Measurements from ENCODE around the gene TRIP11.

Gene TRIP11

DNA sequence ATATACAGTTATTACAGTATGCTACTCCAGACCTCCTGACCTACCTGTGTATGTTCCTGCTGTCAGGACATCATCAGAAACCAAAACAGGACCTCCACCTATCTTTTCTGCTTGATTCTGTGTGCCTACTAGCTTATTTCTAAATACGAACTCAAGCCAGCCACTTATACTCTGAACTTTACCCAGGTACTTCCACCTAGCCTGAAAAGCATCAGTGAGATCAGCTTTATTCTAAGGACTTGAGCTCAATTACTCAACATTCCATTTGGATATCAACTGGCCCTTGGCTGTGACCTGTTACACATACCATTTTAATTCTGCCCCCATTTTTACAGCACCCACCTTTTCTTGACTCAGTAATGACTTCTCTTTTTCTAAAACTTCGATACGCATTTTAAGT is 29.2 kb downstream of the TRIP11 start:
- no peak for DNase-seq (ENCODE audit: low read depth)

- no peak for DNase-seq (ENCODE audit: low read depth)
These were observed 30.3 kb downstream of the TRIP11 start for GRCh38 chr14:92009604-92010003.

DNA sequence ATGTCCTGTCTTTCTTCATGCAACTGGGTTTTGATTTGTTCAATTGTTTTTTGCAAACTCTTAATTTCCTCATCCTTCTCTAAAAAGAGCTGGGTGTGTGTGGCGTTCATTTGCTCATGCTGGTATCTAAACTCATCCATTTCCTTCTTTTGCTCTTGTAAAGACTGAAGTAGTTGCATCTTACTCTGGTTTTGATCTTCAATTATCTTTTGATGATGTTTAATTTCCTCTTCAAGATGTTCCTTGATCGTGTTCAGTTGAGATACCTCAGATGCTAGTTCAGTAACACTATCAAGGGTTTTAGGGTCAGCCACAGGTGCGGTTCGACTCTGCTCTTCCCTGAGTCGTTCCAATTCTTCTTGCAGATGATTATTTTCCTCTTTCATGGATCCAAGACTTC is 34.8 kb downstream of the TRIP11 start:
- no peak for DNase-seq (ENCODE audit: low read depth)

- DNase-seq (ENCODE audit: low read depth) = no peak
These were observed 35.8 kb downstream of the TRIP11 start for GRCh38 chr14:92004062-92004461.

DNA sequence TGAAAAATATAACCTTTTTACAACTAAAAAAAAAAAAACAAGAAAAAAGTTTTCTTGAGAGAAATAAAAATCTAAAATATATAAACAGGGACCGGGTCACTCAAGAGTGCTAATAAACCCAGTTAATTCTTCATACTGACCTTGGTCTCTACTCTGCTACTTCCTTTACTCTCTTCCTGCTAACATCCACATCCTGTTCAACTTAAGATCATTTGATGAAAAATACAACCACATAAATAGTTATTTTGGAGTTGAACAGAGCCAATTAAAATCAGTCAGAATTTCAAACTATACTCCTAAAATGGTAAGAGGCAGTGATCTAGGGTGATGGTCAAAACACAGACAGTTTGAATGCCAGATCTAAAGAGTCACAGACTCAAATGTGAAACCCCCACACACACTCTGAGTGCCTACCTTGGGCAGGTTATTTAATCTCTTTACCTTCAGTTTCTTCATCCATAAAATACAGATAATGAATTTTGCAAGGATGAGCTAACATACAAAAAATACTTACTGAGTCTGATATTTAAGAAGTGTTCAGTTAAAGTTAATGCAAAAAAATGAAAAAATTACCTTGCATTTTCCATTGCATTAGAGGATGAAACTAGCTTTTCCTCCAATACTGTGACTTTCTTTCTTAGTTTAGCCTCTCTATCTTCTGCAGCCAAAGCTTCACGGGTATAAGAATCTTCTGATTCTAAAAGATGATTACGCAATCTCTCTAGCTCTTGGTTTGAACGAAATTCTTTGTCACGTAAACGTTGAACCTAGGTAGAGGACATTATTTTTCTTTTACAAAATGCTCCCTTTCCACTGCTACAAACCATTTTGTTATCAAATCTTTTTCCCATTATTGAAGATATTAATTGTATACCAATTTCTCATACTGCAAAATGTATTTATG is 40.9 kb downstream of the TRIP11 start:
- no peak for DNase-seq (ENCODE audit: low read depth)

DNA sequence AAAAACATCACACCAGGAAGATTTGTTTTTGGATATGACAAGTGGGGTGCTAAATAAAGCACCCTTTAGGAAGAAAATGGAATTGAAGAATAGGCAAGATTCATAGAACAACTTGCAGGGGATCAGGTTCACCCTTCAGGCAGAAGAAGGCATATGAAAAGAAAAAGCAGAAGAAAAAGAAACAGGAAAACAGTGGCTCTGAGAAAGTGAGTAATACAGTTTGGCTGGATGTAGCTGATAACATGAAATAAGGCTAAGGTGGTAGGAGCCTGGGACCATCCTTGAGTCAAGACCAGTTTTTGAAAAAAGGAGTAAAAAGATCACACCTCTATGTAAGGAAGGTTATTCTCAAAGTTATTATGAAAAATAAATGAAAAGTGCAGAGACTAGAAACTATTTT is 42.4 kb downstream of the TRIP11 start:
- DNase-seq (ENCODE audit: low read depth) = no peak

- DNase-seq (ENCODE audit: low read depth) = peak; percentile 83
These were observed 42.9 kb downstream of the TRIP11 start for GRCh38 chr14:91996948-91997371.

GRCh38 chr14:91987192-91987591 is 52.7 kb downstream of the TRIP11 start:
- no peak for DNase-seq (ENCODE audit: low read depth)

GRCh38 chr14:91985521-91986255 is 54.2 kb downstream of the TRIP11 start:
- DNase-seq (ENCODE audit: low read depth) = no peak

- no peak for DNase-seq (ENCODE audit: low read depth)
These were observed 54.9 kb downstream of the TRIP11 start for GRCh38 chr14:91985008-91985407.

- DNase-seq (ENCODE audit: low read depth) = no peak
These were observed 56.3 kb downstream of the TRIP11 start for GRCh38 chr14:91983588-91983987.

GRCh38 chr14:91980157-91980556 is 59.7 kb downstream of the TRIP11 start:
- DNase-seq (ENCODE audit: low read depth) = peak; percentile 78

DNA sequence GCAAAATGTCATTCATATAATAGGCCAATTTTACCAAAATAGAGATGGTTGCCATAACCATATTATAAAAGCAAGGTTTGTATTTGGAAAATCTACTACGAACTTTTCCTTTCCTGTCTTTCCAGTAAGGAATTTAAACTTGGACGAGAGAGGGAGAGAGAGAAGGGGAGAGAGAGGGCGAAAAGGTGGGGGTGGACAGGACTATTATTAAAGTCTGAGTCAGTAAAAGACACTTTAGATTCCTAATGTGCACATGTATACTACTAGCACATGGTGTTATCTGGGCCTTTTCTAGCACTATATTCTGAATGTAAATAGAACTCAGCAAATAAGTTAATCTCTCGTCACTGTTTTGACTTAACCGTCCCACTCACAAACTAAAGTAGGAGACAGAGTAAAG is 62.0 kb downstream of the TRIP11 start:
- DNase-seq (ENCODE audit: low read depth) = no peak

- DNase-seq (ENCODE audit: low read depth) = no peak
These were observed 64.1 kb downstream of the TRIP11 start for GRCh38 chr14:91975763-91976162.

DNA sequence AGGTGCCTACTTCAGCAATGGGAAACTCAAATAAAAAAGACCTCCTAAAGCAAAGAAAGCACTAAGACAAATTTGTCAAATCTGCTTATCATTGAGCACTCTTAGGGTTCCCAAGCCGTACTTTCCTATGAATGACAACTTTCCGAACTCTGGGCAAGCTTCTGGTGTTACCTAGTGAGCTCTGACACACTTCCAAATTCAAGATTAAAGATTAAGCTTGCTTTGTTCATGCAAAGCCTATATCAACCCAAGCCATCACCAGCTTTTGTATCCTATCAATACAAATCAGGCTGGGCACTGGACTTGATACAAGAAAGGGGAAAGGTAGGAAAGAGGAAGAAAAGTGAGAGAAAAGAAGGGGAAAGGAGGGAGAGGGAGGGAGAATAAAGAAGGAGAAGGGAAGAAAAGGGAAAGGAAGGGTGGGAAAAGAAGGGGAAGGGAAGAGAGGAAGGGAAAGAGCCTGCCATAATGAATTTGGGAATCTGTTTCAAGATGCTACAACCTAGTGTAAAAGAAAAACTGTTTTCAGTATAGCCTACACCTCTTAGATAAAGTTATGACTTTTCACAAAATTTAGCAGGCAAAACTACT is 68.6 kb downstream of the TRIP11 start:
- no peak for DNase-seq (ENCODE audit: low read depth)

DNA sequence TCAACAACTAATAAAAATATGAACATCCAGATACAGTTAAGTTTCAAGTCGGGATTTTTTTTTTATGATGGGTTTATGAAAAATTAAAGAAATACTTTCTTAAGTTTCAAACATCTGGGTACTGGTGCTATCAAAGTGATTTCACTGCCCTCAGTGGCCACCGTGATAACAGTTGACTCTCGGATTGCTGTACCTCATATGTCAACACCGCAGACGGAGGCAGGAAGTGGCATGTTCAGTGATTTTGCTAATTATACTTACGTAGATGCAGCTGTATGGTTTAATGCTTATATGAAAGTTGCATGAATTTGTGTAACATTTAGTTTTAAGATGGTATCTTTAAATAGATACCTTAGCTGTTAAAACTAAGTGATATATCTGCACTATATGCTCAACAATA is 71.6 kb downstream of the TRIP11 start:
- no peak for DNase-seq (ENCODE audit: low read depth)

- DNase-seq (ENCODE audit: low read depth) = no peak
These were observed 75.1 kb downstream of the TRIP11 start for GRCh38 chr14:91964724-91965123.

DNA sequence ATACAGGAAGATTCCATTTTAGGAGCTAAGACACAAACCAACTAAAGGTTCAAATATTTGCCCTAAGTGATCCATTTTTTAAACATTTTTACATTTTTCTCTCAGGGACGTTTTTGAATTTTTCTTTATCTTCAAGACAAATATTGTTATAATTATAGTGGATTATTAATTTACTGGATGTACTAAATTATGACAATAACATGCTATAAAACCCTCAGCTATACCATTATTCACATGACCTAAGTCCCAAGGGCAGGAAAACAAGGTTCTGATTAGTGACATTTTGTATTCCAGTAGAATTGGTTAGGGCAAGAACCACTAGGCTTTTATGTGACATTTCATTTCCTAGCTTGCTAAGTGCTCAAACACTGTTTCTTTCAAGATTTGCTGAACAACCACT is 75.8 kb downstream of the TRIP11 start:
- DNase-seq (ENCODE audit: low read depth) = no peak

DNA sequence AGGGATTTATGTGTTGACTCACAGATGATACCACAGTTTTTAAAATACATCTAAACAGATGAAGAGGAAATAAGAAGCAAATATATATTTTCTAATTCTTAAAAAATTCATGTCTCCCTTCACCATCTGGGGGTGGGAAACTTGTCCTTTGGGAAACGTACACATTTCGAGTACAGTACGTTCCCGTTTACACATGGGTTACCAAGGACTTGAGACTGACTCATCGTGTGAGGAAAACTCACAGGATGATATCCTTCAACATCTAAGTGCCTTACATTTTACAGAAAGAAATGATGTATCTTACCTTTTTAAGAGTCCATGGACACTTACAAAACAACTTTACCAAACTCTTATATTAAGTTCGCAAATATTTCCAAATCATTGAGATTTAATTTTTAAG is 76.4 kb downstream of the TRIP11 start:
- DNase-seq (ENCODE audit: low read depth) = no peak

DNA sequence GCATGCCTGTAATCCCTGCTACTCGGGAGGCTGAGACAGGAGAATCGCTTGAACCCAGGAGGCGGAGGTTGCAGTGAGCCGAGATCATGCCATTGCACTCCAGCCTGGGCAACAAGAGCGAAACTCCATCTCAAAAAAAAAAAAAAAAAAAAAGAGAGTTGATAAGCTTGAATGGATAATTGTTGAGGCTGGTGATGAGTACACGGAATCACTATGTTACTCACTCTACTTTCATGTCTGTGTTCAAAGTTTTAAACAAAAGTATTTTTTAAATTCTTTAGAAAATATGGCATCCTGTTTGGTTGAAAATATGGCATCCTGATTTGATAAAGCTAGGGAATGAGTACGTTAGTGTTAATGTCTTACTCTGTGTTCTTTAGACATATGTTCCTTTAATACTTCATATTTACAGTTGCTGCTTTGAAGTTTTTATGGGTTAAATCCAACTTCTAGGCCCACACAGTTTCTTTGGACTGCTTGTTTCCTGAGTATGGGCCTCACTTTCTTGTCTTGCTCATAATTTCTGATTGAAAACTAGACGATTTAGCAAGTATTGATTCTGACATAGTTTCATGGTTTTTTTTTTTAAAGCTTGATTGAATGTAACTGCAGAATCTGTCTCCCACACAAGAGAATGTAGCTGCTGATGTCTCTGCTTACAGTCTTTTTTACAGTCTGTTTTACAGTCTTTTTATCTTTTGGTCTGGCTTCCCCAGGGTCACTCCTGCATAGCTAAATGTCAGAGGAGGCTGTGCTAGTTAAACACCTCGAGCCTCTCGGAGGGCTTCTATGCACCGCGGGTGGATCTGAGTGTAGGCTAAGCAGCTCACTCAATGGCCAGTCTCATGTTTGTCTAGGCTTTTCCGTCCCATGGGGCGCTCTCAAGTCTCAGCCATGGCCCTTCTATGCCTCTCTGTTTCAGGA is 78.3 kb downstream of the TRIP11 start:
- DNase-seq (ENCODE audit: low read depth) = no peak

DNA sequence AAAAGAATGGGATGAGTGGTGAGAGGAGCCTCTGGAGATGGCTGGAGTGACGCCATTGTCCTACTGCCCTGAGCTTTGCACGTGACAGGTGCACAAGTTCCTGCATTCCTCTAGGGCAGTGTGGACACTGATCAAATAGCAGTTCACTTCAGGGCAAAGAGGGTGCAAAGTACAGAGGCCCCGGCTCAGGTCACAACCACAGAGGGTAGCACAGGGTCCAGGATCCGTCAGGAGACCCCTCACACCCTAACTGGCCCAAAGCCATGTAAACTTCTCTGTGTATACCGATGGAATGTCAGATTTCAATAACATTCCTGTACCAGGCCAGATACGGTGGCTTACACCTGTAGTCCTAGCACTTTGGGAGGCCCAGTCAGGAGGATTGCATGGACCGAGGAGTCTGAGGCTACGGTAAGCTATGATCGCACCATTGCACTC is 82.0 kb downstream of the TRIP11 start:
- DNase-seq (ENCODE audit: low read depth) = no peak

- DNase-seq (ENCODE audit: low read depth) = no peak
These were observed 83.2 kb downstream of the TRIP11 start for GRCh38 chr14:91956616-91957015.

Data from GM04503 (cell line).